ENCODE measurements around the gene LINGO1.

LINGO1 gene

DNA sequence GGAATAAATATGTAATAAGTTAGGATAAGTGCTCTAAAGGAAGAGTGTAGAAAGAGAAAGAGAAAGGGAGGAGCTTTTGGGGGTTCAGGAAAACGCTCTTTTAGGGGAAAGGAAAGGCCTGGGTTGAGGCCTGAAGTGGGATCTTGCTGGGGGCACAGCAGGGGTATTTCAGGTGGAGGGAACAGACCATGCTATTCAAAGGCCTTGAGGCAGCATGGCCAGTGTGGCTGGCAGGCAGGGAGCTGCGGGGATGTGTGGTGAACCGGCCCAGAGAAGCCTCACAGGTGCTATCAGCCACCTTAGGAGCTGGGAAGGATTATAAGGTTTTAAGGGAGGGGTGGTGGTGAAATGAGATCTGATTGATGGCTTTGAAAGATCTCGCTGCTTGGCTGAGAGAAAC is 66.6 kb downstream of the LINGO1 start:
- H3K27me3 ChIP-seq (replicated peaks; ENCODE audit: control insufficient read depth, insufficient read depth, low read length), result no peaks in the 10 kb centered on the region
- H3K4me3 ChIP-seq (replicated peaks; ENCODE audit: low read depth, low read length), result no peak overlapping the region
- TF ChIP-seq, protein P1, sequence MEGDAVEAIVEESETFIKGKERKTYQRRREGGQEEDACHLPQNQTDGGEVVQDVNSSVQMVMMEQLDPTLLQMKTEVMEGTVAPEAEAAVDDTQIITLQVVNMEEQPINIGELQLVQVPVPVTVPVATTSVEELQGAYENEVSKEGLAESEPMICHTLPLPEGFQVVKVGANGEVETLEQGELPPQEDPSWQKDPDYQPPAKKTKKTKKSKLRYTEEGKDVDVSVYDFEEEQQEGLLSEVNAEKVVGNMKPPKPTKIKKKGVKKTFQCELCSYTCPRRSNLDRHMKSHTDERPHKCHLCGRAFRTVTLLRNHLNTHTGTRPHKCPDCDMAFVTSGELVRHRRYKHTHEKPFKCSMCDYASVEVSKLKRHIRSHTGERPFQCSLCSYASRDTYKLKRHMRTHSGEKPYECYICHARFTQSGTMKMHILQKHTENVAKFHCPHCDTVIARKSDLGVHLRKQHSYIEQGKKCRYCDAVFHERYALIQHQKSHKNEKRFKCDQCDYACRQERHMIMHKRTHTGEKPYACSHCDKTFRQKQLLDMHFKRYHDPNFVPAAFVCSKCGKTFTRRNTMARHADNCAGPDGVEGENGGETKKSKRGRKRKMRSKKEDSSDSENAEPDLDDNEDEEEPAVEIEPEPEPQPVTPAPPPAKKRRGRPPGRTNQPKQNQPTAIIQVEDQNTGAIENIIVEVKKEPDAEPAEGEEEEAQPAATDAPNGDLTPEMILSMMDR (IDR thresholded peaks at IDR 0.05; ENCODE audit: insufficient read depth, low read length, poor library complexity, severe bottlenecking), result no peak
- H3K36me3 ChIP-seq (ENCODE audit: control insufficient read depth, insufficient read depth, low read length), result no peaks in the 10 kb centered on the region
- DNase-seq (ENCODE audit: extremely low read depth, insufficient read length), result no peak

DNA sequence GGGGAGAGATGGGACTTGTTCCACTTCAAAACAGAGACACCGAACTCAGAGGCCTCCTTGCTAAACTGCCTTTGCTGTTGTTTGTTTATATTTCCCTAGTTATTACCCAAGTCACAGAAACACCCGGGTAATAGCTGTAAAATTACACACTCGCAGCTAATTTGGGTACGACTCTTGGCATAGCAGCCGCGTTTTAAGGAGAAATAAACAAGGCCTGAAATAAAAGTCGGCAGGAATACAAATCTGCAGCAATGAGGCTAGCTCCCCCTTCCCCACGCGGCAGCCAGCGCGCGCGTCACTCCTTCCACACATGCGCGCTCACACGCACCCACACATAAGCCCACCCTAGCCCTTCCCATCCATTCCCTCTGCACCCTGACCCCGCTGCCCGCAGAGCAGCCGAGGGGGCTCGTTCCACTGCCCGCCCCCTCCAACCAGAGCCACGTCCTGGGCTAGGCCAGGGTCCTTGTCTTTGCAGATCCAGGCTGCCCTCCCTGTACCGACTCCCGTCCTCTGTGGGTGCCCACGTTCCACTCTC is 67.3 kb downstream of the LINGO1 start:
- TF ChIP-seq, protein P1 (IDR thresholded peaks at IDR 0.05; ENCODE audit: insufficient read depth, low read length, poor library complexity, severe bottlenecking), result no peak
- H3K4me3 ChIP-seq (replicated peaks; ENCODE audit: low read depth, low read length), result no peak overlapping the region
- no peaks in the 10 kb centered on the region for H3K27me3 ChIP-seq (replicated peaks; ENCODE audit: control insufficient read depth, insufficient read depth, low read length)
- no peaks in the 10 kb centered on the region for H3K36me3 ChIP-seq (ENCODE audit: control insufficient read depth, insufficient read depth, low read length)
- DNase-seq (ENCODE audit: extremely low read depth, insufficient read length), result no peak

DNA sequence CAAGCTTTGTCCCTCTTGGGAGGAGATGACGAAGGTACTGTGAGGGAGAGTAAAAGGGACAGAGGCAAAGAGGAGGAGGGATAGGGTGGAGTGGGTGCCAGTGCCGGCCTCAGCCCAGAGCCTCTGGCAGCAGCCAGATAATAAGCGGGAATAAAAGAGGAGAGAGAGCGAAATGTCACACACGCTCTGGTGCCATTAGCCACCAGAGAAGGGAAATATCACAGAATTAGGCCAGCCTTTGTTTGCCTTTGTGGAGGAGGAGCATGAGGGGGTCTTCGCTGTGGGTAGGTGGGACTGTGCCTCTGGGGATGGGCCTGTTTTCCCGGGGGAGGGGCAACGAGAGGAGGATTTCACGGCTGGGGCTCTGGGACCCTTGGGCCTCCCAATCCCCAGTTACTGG is 67.8 kb downstream of the LINGO1 start:
- TF ChIP-seq, protein P1 (IDR thresholded peaks at IDR 0.05; ENCODE audit: insufficient read depth, low read length, poor library complexity, severe bottlenecking), result no peak
- no peak for DNase-seq (ENCODE audit: extremely low read depth, insufficient read length)
- no peak overlapping the region for H3K4me3 ChIP-seq (replicated peaks; ENCODE audit: low read depth, low read length)
- H3K27me3 ChIP-seq (replicated peaks; ENCODE audit: control insufficient read depth, insufficient read depth, low read length), result no peaks in the 10 kb centered on the region
- no peaks in the 10 kb centered on the region for H3K36me3 ChIP-seq (ENCODE audit: control insufficient read depth, insufficient read depth, low read length)

DNA sequence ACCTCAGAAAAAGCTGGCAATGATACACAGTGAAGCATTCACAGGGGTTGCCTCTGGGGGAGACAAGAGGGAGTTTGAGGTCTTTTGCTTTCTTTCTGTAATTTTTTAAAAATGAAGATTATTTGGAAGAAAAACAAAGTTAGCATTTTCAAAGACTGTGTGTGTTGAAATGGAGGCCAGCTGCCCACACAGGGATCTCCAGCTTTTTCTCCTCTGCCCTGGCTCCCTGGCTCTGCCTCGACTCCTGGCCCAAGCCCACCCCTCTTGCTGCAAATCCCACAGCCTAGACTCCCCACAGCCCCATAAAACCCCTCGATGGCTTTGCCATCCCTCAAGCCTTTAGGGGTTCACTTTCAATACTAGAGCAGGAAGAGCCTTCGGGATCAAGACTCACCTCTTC is 68.4 kb downstream of the LINGO1 start:
- no peak for DNase-seq (ENCODE audit: extremely low read depth, insufficient read length)
- H3K4me3 ChIP-seq (replicated peaks; ENCODE audit: low read depth, low read length), result no peak overlapping the region
- TF ChIP-seq, protein P1 (IDR thresholded peaks at IDR 0.05; ENCODE audit: insufficient read depth, low read length, poor library complexity, severe bottlenecking), result no peak
- no peaks in the 10 kb centered on the region for H3K27me3 ChIP-seq (replicated peaks; ENCODE audit: control insufficient read depth, insufficient read depth, low read length)
- no peaks in the 10 kb centered on the region for H3K36me3 ChIP-seq (ENCODE audit: control insufficient read depth, insufficient read depth, low read length)

DNA sequence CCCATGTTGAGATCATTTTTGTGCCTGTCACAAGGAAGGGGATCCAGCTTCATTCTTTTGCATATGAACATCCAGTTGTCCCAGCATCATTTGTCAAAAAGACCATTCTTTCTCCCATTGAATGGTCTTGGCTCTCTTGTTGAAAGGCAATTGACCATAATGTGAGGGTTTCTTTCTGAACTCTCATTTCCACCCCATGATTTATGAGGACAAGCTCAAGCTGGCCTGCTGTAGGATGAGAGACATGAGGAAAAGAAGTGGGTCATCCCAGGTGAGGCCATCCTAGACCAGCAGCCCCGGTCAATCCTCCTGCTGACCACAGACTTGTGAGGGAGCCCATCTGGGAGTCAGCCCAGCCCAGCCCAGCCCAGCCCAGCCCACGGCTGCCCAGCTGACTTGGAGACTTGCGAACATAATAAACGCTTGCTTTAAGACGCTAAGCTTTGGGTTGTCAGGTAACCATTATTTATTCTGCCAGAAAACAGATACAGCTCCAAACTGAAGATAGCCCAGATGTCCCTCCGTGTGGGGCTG is 69.0 kb downstream of the LINGO1 start:
- Histone ChIP-seq H3K4me3 (replicated peaks; ENCODE audit: low read depth, low read length) (no peak overlapping the region), H3K27me3 (replicated peaks; ENCODE audit: control insufficient read depth, insufficient read depth, low read length) (no peaks in the 10 kb centered on the region), H3K36me3 (ENCODE audit: control insufficient read depth, insufficient read depth, low read length) (no peaks in the 10 kb centered on the region)
- TF ChIP-seq, protein P1 (IDR thresholded peaks at IDR 0.05; ENCODE audit: insufficient read depth, low read length, poor library complexity, severe bottlenecking), result no peak
- no peak for DNase-seq (ENCODE audit: extremely low read depth, insufficient read length)

Data from GM06990 (cell line).